22Rv1 (cell line): Measurements from ENCODE around the gene CCDC190.

Experiments
- CTCF ChIP-seq: fragments of 450-650 bp; IDR thresholded peaks from 2 replicates; pipeline ENCODE4 v1.5.1; 2017; ENCODE audit warnings: mild to moderate bottlenecking
- ZFX ChIP-seq: fragments of 450-650 bp; IDR thresholded peaks from 2 replicates; pipeline ENCODE4 v1.6.1; 2017; ENCODE audit warnings: antibody characterized with exemption, borderline replicate concordance

GRCh38 chr1:162878000-162878596 is 17.1 kb upstream of the CCDC190 start:
- TF ChIP-seq CTCF (peak; percentile 87), ZFX (no peak)
